Panc1 (cell line): Measurements from ENCODE around the gene PIP4K2C.

Experiments used
- CTCF ChIP-seq: fragments of 450-650 bp; IDR thresholded peaks from 2 replicates; pipeline ENCODE4 v1.5.1; 2017; ENCODE audit warnings: mild to moderate bottlenecking
- POLR2AphosphoS5 ChIP-seq: IDR thresholded peaks from 2 replicates; pipeline ENCODE4 v1.6.1; 2012; ENCODE audit warnings: mild to moderate bottlenecking, low read depth, low read length, moderate library complexity
- REST ChIP-seq, 2 experiments: IDR thresholded peaks; 2 replicates each; pipeline ENCODE4 v1.6.1; 2011 to 2012; ENCODE audit warnings: low read depth in 2 of 2, control low read depth in 1 of 2, low read length in 1 of 2, mild to moderate bottlenecking in 1 of 2, moderate library complexity in 1 of 2; ENCODE audit not compliant: insufficient read depth in 1 of 2
- TCF7L2 ChIP-seq: IDR thresholded peaks from 2 replicates; pipeline ENCODE4 v1.6.1; 2011; ENCODE audit warnings: mild to moderate bottlenecking, low read depth, low read length, inconsistent platforms

DNA sequence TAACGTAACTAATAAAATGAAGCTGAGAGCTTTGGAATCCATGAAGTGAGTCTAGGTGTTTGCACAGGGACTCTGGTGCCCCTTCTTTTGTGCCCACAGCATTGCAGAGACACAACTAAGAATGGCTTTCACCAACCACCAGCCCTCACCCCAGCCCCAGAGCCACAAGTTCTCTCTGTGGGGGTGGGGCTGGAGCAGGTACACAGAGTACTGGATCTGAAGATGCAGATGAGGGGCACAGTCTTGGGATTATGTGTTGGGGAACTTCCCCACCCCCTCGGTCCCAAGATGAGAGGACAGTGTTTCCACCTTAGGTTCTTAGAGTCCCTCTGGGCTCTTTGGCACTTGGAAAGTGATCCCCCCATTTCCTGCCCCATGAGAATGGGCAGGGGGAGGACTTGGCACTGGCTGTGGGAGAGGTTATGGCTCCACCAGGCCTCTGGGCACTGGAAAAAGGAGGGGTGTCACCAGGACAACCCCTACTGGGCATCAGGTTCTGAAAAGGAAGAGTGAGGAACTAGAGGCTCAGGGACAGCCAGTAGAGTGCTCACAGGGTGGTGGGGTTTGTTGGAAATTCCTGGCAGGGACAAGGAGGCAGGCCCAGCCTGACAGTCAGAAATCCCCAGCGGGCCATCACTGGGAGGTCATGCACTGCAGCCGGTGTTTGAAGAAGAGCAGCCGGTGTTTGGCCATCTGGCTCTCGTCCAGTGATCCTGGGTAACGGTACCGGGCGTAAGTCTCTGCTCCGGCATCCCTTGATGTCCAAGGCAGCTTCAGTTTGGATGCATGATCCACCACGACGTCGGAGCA, 35.3 kb downstream of the PIP4K2C start:
- TF ChIP-seq POLR2AphosphoS5 (no peak), REST (IDR thresholded peaks at IDR 0.05; ENCODE audit: insufficient read depth in 1 of 2, low read depth in 2 of 2, low read length in 1 of 2) (no peak), CTCF (no peak), TCF7L2 (no peak)
